Left ventricle myocardium inferior (tissue), 1 donor: Measurements from ENCODE around the gene FAM25G. TPM values are rescaled to one million over a fixed set of nuclear protein-coding genes. Genes with fewer than 3 reads are reported as not detected.
"Not testable (repeated sequence)": the region's sequence is repeated elsewhere in the genome, so short reads cannot be mapped to it uniquely, and the experiment has no call there.

Source experiments
- DNase-seq: peaks from one replicate; pipeline ENCODE4 v3.0.0-alpha.2; 2020
- H3K27ac ChIP-seq: fragments of 200-600 bp; replicated peaks from 2 replicates; pipeline ENCODE4 v1.8.0; 2021
- H3K27me3 ChIP-seq: fragments of 200-600 bp; 2 replicates; pipeline ENCODE4 v1.8.0; 2021; ENCODE audit warnings: low read depth
- H3K36me3 ChIP-seq: fragments of 200-600 bp; 2 replicates; pipeline ENCODE4 v1.8.0; 2021
- H3K4me1 ChIP-seq: fragments of 200-600 bp; 2 replicates; pipeline ENCODE4 v1.8.0; 2021
- H3K4me3 ChIP-seq: fragments of 200-600 bp; 2 replicates; pipeline ENCODE4 v1.8.0; 2021; ENCODE audit warnings: mild to moderate bottlenecking, moderate library complexity
- H3K9me3 ChIP-seq: fragments of 200-600 bp; replicated peaks from 2 replicates; pipeline ENCODE4 v1.8.0; 2021
- intact Hi-C: fragments of 100-400 bp; cut with micrococcal nuclease; formaldehyde crosslinking; loops from one replicate; pipeline ENCODE4 v1.11.0; 2022
- total RNA-seq: library from RNA; stranded (reverse); fragmentation: NEBNext Ultra II Directional; extraction: Animal tissue kit (Norgen Biotek cat#: 25700); gene quantifications from one replicate; pipeline ENCODE4 v1.2.1, GENCODE V29; 2021
- donor health status: DM: no; HTN: yes; CAD: no; lungs with severe emphysema.

Gene FAM25G
- total RNA-seq, 1 donor from 2014 or later, result not detected

DNA sequence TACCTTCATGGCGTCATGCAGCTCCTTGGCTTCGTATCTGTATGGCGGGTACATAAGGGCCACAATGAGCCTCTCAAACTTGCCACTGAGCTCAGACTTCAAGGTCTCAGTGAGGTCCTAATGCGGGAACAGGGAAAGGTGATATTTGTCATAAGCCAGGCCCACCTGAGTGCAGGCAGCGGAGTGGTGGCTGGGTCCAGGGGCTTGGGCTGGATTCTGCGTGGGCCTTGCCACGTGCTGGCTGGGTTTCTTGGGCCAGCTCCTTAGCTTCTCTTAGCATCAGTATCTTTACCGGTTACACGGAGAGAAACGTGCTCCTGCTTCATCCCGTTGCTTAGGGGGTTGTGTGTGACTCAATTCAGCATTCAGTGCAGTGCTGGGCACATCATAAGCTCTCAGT is 14.4 kb downstream of the FAM25G start:
- intact Hi-C loops, H3K4me3 ChIP-seq, H3K4me1 ChIP-seq, H3K36me3 ChIP-seq, H3K9me3 ChIP-seq, H3K27me3 ChIP-seq, DNase-seq, H3K27ac ChIP-seq: not testable (repeated sequence)

- H3K27me3 ChIP-seq, DNase-seq, H3K4me3 ChIP-seq, H3K9me3 ChIP-seq, intact Hi-C loops, H3K36me3 ChIP-seq, H3K27ac ChIP-seq, H3K4me1 ChIP-seq: not testable (repeated sequence)
Observed at GRCh38 chr10:47475101-47475500, 16.4 kb downstream of the FAM25G start.

DNA sequence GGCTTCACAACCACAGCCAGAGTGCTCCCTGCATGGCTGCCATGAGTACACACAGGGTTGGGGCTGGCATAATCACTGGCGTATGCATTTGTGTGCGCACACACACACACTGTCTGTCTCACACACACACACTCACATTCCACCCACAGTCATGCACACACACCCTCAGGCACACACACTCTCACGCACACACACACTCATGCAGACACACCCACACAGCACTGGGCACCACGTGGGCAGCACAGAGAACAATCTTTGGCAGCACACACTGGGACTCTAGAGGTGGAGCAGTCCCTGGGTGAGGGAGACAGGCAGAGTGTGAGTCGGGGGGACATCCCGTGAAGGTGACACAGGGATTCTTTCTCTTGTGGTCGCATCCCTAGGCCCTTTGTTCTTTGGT is 18.0 kb downstream of the FAM25G start:
- intact Hi-C loops, H3K27me3 ChIP-seq, H3K4me1 ChIP-seq, H3K36me3 ChIP-seq, H3K4me3 ChIP-seq, DNase-seq, H3K27ac ChIP-seq, H3K9me3 ChIP-seq: not testable (repeated sequence)

DNA sequence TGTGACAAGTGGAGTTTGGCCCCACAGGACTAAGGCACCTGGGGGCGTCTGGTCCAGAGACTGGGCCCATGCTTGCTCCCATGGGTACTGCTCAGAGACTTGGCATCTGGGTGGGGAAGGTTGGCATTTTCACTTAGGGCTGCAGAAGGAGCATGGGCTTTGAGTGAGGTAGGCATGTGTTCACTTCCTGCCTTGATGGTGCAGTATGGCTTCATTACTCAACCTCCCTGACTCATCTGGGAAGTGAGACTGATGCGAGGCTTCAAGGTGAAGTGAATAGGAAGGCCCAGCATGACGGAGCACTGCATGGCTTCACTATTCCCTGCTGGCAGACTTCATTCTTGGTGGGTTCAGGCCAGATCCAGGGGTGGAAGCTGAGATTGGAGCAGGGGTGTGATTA is 18.9 kb downstream of the FAM25G start:
- H3K27me3 ChIP-seq, H3K4me3 ChIP-seq, H3K27ac ChIP-seq, H3K4me1 ChIP-seq, H3K9me3 ChIP-seq, H3K36me3 ChIP-seq, DNase-seq, intact Hi-C loops: not testable (repeated sequence)

DNA sequence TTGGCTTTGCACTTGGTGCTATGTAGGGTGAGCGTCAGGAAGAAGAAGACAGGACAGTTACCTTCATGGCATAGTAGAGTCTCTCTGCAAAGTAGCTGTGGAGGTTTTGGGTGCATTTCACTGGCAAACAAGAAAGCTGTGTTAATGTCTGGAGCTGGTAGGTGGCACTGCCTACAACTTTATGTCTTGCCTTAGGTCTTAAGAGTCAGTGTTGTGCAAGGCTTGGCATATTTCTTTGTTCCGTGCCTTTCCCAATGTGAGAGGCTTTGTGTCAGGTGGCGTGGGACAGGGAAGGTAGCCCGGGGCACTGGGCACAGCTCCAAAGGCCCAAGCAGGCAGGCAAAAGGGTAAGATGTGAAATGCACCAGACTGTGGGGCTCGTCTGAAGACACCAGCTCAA is 19.4 kb downstream of the FAM25G start:
- intact Hi-C loops, H3K27ac ChIP-seq, H3K4me3 ChIP-seq, H3K4me1 ChIP-seq, H3K27me3 ChIP-seq, DNase-seq, H3K9me3 ChIP-seq, H3K36me3 ChIP-seq: not testable (repeated sequence)

DNA sequence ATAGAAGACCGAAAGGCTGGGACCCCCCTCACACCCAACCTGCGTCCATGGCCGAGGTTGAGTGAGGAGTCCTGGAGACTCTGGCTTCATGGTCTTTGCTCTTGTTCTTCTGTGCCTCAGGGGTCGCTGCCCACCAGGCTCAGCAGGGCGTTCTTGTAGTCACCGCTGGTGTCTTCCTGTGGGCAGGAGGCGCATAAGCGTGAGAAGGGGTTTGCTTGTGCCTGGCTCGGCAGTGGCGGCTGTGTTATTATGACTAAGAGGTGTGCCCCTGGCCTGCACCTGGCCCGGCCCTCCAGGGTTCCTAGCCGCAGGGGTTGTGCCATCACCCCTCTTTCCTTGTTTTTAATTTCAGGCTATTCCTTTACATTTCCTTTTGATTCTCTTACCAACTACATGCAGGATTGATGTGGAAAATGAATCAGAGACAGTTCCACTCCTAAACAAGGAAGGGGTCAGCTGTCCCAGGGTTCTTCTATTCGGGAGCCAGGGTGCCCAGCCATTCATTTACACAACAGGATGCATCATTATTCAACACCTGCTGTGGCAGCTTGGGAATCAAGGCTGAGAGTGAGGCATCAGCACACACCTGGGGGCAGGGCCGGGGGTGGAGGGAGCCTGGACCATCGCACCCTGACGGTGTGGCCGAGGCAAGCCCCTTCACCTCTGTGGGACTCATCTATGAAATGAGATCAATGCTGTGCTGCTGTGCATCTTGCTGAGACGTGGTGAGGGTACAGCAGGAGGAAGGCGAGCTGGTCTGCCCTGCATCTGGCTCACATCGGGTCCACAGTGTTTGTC is 22.6 kb downstream of the FAM25G start:
- H3K4me1 ChIP-seq, H3K27me3 ChIP-seq, H3K27ac ChIP-seq, DNase-seq, intact Hi-C loops, H3K9me3 ChIP-seq, H3K4me3 ChIP-seq, H3K36me3 ChIP-seq: not testable (repeated sequence)

DNA sequence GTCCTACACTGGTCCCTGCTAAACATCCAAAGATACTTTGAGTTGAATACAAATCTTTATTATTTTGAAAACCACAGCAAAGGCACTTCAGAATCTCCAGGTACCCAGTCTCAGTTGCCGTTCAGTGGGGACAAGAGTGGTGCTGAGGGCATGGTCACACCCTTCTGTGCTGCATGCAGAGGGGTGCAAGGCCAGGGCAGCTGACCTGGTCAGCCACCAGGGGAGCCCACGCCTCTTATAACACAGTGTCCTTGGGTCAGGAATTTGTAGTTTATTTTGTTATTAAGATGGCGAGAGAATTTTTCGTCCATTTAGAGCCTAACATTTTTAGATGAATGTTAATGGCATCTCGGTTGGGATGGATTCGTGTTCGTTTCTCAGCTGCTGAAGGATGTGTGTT is 23.5 kb downstream of the FAM25G start:
- H3K36me3 ChIP-seq, intact Hi-C loops, H3K9me3 ChIP-seq, H3K4me3 ChIP-seq, DNase-seq, H3K27ac ChIP-seq, H3K4me1 ChIP-seq, H3K27me3 ChIP-seq: not testable (repeated sequence)

DNA sequence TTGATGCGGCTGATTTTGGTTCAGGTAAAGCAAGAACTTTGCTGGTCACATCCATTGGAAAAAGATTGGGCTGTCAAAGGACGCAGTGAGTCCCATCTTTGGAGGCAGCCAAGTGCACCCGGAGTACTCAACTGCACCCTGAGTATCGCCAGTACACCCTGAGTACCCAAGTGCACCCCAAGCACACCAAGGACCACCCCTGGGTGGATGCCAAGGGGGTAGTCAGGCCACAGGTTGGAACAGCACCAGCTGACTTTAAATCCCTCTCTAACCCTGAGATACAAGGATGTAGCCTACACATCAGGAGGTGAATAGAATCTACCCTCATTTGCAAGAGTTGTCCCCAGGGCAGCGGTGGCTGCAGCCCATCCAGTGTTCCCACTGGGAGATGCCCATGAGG is 24.0 kb downstream of the FAM25G start:
- intact Hi-C loops, H3K27me3 ChIP-seq, H3K27ac ChIP-seq, DNase-seq, H3K4me3 ChIP-seq, H3K9me3 ChIP-seq, H3K4me1 ChIP-seq, H3K36me3 ChIP-seq: not testable (repeated sequence)

DNA sequence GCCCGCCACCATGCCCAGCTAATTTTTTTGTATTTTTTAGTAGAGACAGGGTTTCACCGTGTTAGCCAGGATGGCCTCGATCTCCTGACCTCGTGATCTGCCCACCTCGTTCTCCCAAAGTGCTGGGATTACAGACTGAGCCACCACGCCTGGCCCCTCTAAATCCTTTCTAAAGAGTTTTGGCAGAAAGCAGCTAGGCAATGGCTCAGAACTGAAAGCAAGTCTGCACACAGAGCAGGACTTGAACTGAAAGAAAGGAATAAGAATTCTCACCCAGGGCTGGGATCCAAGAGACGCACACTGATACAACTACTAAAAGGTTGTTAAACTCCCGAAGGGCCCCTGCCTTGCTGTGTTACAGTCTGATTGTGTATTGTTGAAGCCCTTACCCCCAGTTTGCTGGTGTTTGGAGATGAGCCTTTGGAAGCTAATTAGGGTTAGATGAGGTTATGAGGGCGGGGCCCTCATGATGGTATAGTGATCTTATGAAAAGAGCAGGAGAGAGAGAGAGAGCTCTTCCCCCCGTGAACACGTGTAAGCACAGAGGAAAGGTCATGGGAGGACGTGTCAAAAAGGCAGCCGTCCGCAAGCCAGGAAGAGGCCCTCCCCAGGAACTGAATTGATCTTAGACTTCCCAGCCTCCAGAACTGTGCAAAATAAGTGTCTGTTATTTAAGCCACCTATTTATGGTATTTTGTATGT is 26.1 kb downstream of the FAM25G start:
- H3K9me3 ChIP-seq, DNase-seq, H3K27ac ChIP-seq, H3K4me1 ChIP-seq, H3K4me3 ChIP-seq, H3K27me3 ChIP-seq, intact Hi-C loops, H3K36me3 ChIP-seq: not testable (repeated sequence)

DNA sequence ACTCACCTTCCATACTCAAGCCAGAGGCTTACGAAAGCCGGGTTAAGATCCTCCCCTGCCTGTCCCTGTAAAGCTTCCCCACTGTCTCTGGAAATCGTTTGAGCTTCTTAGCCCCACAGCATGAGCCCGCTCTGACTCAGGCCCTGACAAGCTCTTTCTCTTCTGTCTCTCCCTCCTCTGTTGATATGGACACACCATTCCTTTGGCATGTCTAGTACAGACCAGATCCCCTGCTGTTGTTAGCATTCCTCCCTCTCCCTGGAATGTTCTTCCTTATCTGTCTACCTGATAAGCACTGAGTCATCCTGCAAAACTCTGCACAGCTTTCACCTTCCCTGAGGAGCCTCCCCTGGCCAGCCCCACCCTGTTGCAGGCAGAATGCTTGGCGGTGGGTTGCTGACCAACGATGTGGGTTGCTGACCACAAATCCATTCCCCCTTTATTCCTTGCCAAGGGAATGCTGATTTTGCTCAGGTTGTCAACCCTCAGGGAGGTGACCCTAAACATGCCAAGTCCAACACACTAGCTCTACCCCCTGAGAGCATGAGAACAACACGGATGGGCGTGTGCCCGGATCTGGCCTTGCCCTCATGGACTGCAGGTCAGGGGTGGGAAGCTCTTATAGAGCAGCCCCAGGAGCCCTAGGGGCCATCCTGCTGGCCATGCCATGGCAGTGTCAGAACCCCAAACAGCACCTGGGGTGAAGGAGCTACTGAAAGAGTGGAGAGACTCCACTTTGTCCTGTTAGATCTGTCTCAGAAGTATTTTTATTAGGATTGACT is 28.7 kb downstream of the FAM25G start:
- H3K4me1 ChIP-seq, H3K27me3 ChIP-seq, H3K9me3 ChIP-seq, H3K4me3 ChIP-seq, DNase-seq, H3K36me3 ChIP-seq, intact Hi-C loops, H3K27ac ChIP-seq: not testable (repeated sequence)
